Measurements from ENCODE around the gene DOCK2.

Gene DOCK2

GRCh38 chr5:169861433-169861832 is 224.4 kb downstream of the DOCK2 start:
- no peak for TF ChIP-seq CTCF (conservative IDR thresholded peaks at IDR 0.05)
- no peak overlapping the region for H3K27ac ChIP-seq

DNA sequence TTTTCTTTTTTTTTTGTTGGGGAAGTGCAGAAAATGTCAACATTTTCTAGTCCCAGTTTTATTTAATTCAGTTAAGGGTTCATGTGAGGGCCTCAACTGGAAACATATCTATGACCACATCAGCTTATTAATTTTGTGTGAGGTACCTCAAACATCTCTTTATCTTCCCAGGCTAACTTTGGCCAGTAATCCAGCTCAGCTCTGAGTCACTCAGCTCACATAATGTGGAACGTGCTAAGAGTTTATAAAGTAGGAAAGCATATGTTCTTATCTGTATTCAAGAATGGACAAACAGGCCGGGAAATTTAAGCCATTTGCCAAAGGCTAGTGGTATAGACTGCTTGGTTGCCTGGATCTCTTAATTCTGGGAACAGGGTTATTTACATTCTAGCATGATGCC is 224.9 kb downstream of the DOCK2 start:
- TF ChIP-seq CTCF (conservative IDR thresholded peaks at IDR 0.05), result no peak
- H3K27ac ChIP-seq, result no peak overlapping the region

GRCh38 chr5:169862391-169862811 is 225.3 kb downstream of the DOCK2 start:
- no peak overlapping the region for H3K27ac ChIP-seq

DNA sequence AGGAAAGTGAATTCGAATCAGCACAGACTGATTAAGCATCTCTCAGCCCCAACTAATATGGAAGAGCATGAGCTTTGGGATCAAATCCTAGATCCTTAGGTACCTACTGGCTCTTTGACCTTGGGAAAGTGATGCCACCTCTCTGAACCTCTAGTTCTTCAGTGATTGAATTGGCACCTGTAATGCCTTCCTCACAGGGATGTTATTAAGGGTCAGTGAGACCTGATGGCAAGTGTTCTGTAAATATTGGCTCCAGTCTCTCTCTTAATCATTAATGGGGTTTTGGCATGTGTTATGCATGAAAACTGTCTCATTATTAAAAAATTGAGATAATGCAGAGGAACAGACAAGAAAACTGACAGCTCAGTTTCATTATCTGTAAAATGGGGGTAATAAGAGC is 227.4 kb downstream of the DOCK2 start:
- H3K27ac ChIP-seq, result peak overlapping the region; percentile 41
- TF ChIP-seq CTCF (conservative IDR thresholded peaks at IDR 0.05), result no peak

More at GRCh38 chr5:169862391-169862811, 225.3 kb downstream of the DOCK2 start:
- TF ChIP-seq CTCF (conservative IDR thresholded peaks at IDR 0.05), result no peak

- H3K27ac ChIP-seq, result no peak overlapping the region
- TF ChIP-seq CTCF (conservative IDR thresholded peaks at IDR 0.05), result no peak
These were observed 230.3 kb downstream of the DOCK2 start for GRCh38 chr5:169867347-169867746.

GRCh38 chr5:169869066-169869465 is 232.0 kb downstream of the DOCK2 start:
- no peak for TF ChIP-seq CTCF (conservative IDR thresholded peaks at IDR 0.05)
- H3K27ac ChIP-seq, result no peak overlapping the region

DNA sequence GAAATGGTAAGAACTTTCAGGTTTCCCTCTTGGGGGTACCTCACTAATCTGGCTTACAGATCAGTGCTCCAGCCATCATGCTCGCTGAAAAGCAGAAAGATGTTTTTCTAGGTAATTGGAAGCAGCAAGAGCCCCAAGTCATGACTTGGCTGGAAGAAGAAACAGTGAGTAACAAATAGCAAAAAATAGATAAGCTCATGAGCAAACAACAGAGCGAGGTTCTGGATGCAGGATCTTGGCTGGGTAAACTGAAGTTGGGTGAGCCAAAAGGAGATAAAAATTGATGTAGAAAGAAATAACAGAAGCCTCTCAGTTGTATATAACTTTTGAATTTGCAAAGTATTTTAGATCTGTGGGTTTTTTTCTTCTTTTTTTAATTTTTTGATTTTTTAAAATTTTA is 233.1 kb downstream of the DOCK2 start:
- no peak overlapping the region for H3K27ac ChIP-seq
- TF ChIP-seq CTCF (conservative IDR thresholded peaks at IDR 0.05), result no peak
